ENCODE data around the gene CPNE5.
A peak's percentile ranks its signal among the peaks of the same experiment; 100 is the strongest.

Gene CPNE5

DNA sequence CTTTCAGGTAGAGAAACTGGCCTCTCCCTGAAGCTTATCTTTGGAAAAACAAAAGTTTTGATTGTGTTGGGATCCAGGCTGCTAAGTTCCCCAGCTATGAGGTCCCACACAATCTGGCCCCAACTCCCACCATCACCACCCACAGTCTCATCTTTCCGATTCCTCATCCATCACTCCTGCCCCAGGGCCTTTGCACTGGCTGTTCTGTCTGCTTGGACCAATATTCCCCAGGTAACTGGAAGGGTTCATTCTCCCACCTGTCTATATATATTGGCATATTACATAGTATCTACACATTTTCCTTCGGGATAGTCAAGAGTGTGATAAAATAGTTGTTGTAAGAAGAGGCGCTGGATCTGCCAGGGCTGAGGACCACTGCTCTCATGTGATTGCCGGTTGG, 52.0 kb downstream of the CPNE5 start:
- no peak for DNase-seq

- no peak for DNase-seq
Observed at GRCh38 chr6:36786055-36786675, 53.1 kb downstream of the CPNE5 start.

- no peak for DNase-seq
Observed at GRCh38 chr6:36784376-36784636, 54.9 kb downstream of the CPNE5 start.

DNA sequence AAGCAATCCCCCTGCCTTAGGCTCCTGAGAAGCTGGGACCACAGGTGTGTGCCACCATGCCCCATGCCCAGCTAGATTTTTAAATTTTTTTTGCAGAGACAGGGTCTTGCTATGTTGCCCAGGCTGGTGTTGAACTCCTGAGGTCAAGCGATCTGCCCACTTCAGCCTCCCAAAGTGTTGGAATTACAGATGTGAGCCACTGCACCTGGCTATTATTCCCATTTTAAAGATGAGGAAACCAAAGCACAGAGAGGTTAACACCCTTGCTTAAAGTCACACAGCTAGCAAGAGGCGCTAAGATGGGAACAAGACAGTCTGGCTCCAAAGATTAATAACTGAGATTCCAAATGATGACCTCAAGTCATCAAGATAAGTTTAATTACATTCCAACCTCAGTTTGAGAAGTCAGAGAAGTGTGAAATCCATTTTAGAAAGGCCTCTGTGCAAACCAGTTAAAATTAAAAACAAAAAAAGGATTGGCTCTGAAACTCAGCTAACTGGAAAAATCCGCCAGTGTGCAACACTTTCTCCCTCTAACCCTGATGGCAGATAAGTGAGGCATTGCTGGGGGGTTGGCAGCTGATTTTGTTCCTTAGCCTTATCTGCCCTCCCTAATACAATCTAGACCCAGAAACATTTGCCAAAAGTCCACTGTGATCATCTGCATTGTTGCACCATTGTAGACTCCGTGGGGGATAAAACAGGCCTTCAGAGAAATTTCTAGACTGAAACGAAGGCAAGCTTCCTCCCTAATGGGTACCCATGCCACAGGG, 55.5 kb downstream of the CPNE5 start:
- no peak for DNase-seq

DNA sequence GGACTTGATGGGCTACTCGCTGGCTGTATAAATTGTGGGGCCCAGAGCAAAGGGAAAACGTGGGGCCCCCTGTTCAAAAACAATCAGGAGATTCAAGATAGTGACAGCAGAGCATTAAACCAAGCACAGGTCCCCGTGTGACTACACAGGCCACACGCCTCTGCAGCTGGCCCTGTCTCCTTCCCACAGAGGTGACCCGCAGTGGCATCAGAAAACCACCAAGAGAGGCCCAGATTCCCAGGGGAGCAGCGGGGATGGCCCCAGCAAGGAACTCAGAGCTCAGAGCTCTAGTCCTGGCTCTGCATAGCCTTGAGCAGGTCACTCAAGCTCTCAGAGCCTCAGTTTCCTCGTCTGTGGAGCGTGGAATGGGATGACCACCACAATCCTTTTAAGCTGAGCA, 57.6 kb downstream of the CPNE5 start:
- DNase-seq = no peak

GRCh38 chr6:36780442-36781177, 58.6 kb downstream of the CPNE5 start:
- no peak for DNase-seq

DNA sequence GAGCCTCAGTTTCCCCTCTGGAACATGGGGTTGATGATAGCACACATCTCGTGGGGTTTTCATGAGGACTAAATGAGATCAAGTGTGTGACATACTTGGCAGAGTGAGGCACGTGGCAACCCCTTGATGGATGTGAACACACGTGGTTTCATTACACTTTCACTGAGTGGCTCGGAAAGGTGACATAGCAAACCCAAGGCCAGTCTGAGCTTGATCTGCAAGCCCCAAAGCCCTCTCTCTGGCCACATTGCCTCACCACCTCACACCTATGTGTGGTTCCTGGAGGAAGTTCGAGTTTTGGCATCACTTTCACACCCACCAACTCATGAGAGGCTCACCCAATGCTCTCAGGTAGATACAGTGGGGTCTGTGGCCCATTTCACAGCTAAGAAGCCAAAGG, 60.0 kb downstream of the CPNE5 start:
- no peak for DNase-seq

GRCh38 chr6:36777801-36778200, 61.4 kb downstream of the CPNE5 start:
- DNase-seq = no peak

DNA sequence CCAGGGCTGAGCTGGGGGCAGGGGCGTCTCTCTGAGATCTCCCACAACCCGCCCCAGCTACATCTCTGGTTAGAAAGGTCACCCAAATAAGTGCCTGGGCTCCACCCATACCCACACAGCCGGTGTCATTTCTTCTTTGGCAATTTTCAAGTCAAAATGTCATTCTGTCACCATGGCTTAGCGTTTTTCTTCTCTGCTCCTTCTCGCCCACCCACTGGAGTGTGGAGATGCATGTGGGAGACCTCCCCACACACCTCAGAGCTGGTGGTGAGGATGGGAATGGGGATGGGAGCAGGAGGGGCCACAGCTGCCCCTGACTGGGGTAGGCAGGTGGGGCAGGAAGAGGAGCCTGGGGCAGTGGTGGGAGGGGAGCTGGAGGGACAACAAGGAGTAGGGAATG, 63.1 kb downstream of the CPNE5 start:
- no peak for DNase-seq

GRCh38 chr6:36774331-36774730, 64.9 kb downstream of the CPNE5 start:
- peak; percentile 69 for DNase-seq

- DNase-seq = no peak
Observed at GRCh38 chr6:36772397-36772796, 66.8 kb downstream of the CPNE5 start.

DNA sequence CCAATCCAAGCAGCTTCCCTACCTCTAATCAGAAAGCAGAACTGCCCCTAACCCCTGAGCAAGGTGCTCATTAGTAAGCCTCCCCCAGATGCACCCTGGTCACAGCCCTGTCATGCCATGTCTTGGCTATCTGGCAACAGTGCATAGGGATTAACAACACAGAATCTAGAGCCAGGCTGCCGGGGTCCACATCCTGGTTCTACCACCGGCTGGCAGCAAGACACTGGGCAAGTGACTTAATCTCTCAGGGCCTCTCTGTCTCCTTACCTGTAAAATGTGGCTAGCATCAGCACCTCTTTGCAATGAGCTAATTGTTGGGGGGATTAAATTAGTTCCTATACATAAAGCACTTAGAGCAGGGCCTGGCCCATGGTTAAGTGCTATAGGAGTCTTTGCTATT, 68.1 kb downstream of the CPNE5 start:
- peak; percentile 44 for DNase-seq

DNA sequence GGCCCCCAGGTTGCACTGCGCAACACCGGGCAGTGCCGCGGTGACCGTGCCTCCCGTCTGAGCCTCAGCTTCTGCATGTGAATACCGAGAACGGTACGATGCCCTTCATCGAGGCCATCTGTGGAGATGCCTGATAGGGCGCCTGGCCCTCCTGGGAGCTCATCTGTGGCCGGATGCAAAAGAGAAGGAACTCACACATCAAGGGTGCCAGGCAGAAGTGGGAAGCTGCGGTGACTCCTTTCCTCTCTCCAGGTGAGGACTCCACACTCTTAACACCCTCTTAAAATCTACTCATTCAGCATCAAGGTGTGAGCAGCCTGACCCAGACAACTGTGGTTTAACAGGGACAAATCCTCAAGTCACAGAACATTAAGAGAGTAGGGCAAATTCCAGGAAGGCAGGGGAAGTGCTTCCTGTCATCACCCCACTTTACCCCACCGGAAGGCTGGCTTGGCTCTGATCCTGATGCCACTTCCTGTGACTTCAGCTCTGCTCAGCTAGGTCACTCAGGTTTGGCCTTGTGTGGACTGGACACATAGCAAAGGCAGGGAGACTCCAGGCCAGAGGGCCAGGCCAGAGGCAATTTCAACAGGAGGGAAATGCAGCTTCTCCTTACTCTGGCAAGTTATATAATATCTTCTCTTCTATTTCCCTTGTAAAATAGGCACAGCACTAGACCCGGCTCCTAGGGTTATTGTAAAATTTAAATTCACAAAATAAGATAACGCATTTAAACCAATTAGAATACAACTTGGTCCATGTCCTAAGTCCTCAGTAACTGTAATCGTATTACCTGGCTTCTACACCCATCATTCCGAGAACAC, 69.4 kb downstream of the CPNE5 start:
- peak; percentile 49 for DNase-seq

DNA sequence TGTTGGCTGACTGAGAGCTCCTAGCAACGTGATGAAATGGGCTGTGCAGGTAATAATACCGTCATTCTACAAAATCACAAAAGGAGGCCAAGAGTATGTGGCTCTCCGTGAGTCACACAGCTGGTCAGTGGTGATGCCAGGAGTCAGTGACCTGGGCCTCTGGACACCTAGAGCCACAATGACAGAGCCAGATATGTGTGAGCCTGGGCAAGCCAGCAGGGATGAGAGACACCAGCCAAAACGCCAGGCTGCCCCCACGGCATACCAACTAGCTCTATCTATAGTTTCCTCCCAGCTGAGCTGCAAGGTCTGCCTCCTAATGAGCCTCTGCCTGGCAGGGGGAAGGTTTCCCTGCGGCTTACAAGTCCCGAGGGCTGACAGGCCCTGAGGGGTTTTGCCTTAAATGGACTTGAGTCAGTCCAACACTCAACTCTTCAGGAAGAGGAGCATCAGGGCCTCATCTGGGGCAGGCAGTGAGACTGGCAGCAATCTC, 70.0 kb downstream of the CPNE5 start:
- DNase-seq = no peak

- no peak for DNase-seq
Observed at GRCh38 chr6:36766399-36766945, 72.8 kb downstream of the CPNE5 start.

DNA sequence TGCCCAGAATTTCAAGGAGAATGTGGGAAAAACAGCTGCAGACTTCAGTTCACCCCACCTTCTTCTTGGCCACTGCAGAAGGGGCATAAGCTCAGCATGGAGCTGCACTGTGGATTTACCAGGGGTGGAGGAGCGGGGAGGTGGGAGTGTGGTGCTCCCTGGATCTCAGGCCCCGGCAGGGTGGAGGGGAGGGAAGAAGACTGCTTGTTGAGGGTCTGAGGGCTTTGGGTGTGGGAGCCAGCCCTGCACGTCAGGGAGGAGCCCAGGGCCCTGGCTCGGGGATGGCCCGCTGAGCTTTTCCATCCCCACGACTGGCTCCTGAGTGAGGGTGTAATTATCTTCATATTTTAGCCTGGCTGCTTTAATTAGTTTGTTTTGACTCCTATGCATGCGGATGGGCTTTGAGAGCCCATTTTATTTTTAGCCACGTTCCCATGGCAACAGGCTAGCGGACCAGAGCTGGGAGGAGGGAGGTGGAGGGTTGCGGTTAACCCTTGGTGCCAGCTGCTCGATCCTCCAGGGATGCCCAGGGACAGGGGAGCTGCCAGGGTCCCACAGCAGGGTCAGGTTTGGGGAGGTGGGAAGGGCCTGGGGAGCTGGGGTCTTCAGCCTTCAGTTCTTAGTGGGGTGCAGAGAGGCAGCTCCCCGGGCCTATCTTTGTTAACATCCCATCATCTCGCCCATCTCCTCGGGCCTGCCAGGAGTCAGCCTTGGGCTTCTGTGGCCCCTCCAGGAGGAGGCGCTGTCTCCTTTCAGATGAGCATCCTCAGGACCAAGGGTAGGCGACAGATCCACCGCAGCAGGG, 73.4 kb downstream of the CPNE5 start:
- peak; percentile 93 for DNase-seq

DNA sequence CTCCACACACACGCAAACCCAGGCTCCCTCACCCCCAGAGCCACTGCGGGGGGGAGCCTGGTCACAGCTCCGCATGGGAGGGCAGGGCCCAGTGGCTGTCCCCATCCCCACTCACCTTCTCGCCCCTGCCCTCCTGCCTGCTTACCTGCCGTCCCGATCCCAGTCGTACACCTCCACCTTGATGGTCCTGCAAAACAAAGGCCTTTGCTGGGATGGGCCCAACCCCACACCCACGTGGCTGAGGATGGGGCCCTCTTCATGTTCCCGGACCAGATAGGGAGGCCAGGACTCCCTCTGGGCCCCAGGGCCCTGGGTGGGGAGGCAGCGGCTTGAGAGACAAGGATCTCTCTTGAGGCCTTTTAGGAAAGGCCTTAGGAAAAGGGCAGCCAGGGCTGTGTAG, 74.1 kb downstream of the CPNE5 start:
- no peak for DNase-seq

DNA sequence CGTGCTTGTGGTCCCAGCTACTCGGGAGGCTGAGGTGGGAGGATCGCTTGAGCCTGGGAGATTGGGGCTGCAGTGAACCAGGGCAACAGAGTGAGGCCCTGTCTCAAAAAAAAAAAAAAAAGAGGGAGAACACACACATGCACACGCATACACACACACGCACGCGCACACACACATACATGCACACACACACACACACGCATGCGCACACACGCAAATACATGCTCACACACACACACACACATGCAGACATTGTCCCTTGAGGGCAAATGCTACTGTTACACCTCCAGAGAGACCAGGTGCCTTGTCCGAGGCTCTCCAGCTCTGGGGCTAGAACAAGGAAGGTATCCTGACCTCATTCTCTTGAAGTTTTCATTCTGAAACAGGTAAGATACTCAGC, 77.1 kb downstream of the CPNE5 start:
- DNase-seq = no peak

- no peak for DNase-seq
Observed at GRCh38 chr6:36760685-36761435, 78.4 kb downstream of the CPNE5 start.

DNA sequence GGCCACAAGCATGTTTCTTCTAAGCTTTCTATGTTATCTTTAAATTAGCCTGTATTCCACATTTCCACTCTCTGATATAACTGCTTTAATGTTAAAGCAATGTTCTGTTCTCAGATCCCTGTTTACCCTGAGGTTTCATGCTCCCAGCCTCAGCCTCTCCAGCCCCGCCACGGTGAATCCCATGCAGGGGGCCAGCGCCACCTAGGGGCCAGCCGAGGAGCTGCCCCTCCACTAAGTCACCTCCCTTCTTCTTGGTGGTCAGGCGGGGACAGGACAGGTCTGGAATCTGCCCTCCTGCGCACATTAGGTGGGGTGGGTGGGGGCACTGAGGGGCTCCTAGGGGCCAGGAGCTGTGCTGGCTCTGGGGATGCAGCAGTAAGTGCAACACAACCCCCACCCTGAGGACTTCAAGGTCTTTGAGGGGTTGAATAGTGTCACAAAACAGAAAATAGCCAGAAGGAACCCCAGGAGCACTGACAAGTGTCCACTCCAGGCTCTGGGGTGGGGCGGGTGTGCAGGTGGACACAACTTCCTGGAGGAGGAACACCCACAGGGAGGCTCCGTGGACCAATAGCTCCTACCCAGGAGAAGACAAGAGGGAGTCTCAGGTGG, 80.0 kb downstream of the CPNE5 start:
- peak; percentile 87 for DNase-seq
